Osteoblast (primary cell): ENCODE results near the gene PPP2CA. TPM values are rescaled to one million over a fixed set of nuclear protein-coding genes. Genes with fewer than 3 reads are reported as not detected.

Experiments used
- DNase-seq: peaks from one replicate; pipeline ENCODE4 v3.0.0; 2011; ENCODE audit warnings: low spot score, mixed read lengths; ENCODE audit not compliant: insufficient read length; ENCODE audit errors: missing footprints
- H2AFZ ChIP-seq: 2 replicates; pipeline ENCODE4 v1.6.0; 2011; ENCODE audit warnings: mild to moderate bottlenecking, low read length
- H3K27ac ChIP-seq: 2 replicates; pipeline ENCODE4 v1.5.1; 2011; ENCODE audit warnings: mild to moderate bottlenecking, low read depth, low read length, moderate library complexity
- H3K27me3 ChIP-seq: 2 replicates; pipeline ENCODE4 v1.6.0; 2012; ENCODE audit warnings: mild to moderate bottlenecking, control low read depth, inconsistent platforms, low read length, moderate library complexity; ENCODE audit not compliant: insufficient read depth
- H3K36me3 ChIP-seq: 2 replicates; pipeline ENCODE4 v1.5.1; 2011; ENCODE audit warnings: mild to moderate bottlenecking, low read length, control low read depth, moderate library complexity; ENCODE audit not compliant: insufficient read depth
- H3K4me1 ChIP-seq: 2 replicates; pipeline ENCODE4 v1.5.1; 2011; ENCODE audit warnings: mild to moderate bottlenecking, low read length, control low read depth, moderate library complexity; ENCODE audit not compliant: insufficient read depth
- H3K4me2 ChIP-seq: 2 replicates; pipeline ENCODE4 v1.6.0; 2011; ENCODE audit warnings: mild to moderate bottlenecking, low read length; ENCODE audit not compliant: insufficient read depth
- H3K4me3 ChIP-seq: fragments of 200-600 bp; sonication (generic); 3 replicates; pipeline ENCODE4 v1.5.1; 2012; ENCODE audit warnings: mild to moderate bottlenecking, low read length, inconsistent platforms; ENCODE audit not compliant: insufficient read depth
- H3K79me2 ChIP-seq: 2 replicates; pipeline ENCODE4 v1.6.0; 2012; ENCODE audit warnings: mild to moderate bottlenecking, low read length, control low read depth, inconsistent platforms; ENCODE audit not compliant: insufficient read depth
- H3K9me3 ChIP-seq: 2 replicates; pipeline ENCODE4 v1.5.1; 2011; ENCODE audit warnings: low read depth, low read length, control low read depth
- H4K20me1 ChIP-seq: 2 replicates; pipeline ENCODE4 v1.6.0; 2012; ENCODE audit warnings: mild to moderate bottlenecking, low read length, control low read depth; ENCODE audit not compliant: insufficient read depth
- total RNA-seq: library from RNA; depleted of rRNA; stranded (reverse); fragments of >200 nt; gene quantifications from 2 replicates; pipeline ENCODE4 v1.2.3, GENCODE V29; 2012
- TF ChIP-seq, protein P1 (sequence below): IDR thresholded peaks from 2 replicates; pipeline ENCODE4 v1.5.1; 2011; ENCODE audit warnings: mild to moderate bottlenecking, low read depth, low read length, moderate library complexity; ENCODE audit errors: extremely low read depth

PPP2CA gene
- total RNA-seq, 1 donor = 55.4 TPM

DNA sequence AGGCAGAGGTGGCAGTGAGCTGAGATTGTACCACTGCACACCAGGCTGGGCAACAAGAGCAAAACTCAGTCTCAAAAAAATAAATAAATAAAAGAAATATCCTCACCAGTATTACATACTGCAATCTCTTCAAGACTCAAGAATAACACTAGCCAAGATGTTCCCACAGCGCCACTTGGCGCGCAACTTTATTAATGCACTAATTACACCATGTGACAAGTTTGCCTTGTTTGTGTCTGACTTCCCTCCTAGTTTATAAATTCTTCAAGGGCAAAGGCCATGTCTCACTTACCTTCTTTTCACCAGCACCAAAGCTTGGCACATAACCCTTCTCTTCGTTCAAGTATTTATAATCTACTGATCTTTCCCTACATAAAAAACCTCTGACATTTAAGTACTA, 53.9 kb downstream of the PPP2CA start:
- no peaks in the 10 kb centered on the region for H3K9me3 ChIP-seq
- H3K4me1 ChIP-seq = peaks cover 18% of the 10 kb centered on the region
- TF ChIP-seq, protein P1, sequence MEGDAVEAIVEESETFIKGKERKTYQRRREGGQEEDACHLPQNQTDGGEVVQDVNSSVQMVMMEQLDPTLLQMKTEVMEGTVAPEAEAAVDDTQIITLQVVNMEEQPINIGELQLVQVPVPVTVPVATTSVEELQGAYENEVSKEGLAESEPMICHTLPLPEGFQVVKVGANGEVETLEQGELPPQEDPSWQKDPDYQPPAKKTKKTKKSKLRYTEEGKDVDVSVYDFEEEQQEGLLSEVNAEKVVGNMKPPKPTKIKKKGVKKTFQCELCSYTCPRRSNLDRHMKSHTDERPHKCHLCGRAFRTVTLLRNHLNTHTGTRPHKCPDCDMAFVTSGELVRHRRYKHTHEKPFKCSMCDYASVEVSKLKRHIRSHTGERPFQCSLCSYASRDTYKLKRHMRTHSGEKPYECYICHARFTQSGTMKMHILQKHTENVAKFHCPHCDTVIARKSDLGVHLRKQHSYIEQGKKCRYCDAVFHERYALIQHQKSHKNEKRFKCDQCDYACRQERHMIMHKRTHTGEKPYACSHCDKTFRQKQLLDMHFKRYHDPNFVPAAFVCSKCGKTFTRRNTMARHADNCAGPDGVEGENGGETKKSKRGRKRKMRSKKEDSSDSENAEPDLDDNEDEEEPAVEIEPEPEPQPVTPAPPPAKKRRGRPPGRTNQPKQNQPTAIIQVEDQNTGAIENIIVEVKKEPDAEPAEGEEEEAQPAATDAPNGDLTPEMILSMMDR = no peak
- H3K4me3 ChIP-seq = no peak overlapping the region
- DNase-seq = no peak
- peaks cover 62% of the 10 kb centered on the region for H3K36me3 ChIP-seq
- peak overlapping the region; percentile 33 for H3K27ac ChIP-seq
- no peak overlapping the region for H3K4me2 ChIP-seq
- peaks cover 93% of the 10 kb centered on the region for H3K79me2 ChIP-seq
- H3K27me3 ChIP-seq = no peaks in the 10 kb centered on the region
- peaks cover 78% of the 10 kb centered on the region for H4K20me1 ChIP-seq
- no peak overlapping the region for H2AFZ ChIP-seq

DNA sequence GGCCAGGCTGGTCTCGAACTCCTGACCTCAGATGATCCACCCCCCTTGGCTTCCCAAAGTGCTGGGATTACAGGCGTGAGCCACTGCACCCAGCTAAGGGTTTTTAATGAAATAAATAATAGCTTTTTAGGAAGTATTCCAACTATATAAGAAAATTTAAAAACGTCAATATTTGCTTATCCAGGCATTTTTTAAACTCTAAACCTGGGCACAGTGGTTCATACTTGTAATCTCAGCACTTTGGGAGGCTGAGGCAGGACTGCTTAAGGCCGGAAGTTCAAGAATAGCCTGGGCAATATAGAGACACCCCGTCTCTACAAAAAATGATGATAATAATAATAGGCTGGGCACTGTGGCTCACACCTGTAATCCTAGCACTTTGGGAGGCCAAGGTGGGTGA, 63.3 kb downstream of the PPP2CA start:
- Histone ChIP-seq H3K27me3 (no peaks in the 10 kb centered on the region), H3K9me3 (peaks cover 2% of the 10 kb centered on the region), H4K20me1 (peaks cover 25% of the 10 kb centered on the region), H3K4me3 (no peak overlapping the region), H3K4me2 (no peak overlapping the region), H3K4me1 (no peaks in the 10 kb centered on the region), H3K27ac (no peak overlapping the region), H3K36me3 (peaks cover 89% of the 10 kb centered on the region), H2AFZ (no peak overlapping the region), H3K79me2 (peaks cover 70% of the 10 kb centered on the region)
- TF ChIP-seq, protein P1 = no peak
- DNase-seq = no peak

DNA sequence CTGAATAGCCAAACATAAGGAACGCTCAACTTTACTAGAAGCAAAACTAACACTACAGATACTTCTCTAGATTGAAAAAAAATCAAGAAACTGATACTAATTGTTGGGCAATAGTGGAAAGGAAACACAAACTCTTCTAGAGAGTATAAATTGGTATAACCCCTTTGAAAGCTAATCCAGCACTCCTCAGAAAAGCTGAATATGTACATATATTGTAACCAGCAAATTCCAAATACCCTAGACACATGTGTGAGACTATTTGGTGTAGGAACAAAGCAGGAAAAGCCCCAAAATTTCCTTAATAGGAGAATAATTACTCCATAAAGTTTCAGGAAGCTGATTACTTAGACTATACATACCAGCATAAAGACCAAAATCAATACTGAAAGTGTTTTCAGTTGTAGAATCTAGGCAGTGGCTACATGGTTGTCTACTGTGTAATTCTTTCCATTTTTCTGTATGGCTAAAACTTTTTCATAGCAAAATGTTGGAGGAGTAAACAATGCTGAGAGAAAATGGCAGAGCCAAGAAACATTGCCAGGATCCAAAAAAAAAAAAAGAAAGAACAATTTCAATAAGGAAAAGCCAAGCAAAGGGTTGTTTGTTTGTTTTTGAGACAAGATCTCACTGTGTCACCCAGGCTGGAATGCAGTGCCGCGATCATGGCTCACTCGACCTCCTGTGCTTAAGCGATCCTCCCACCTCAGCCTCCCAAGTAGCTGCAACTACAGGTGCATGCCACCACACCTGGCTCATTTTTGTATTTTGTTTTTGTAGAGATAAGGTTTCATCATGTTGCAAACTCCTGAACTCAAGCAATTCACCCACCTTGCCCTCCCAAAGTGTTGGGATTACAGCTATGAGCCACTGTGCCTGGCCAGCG, 64.1 kb downstream of the PPP2CA start:
- no peak overlapping the region for H3K4me3 ChIP-seq
- H3K4me2 ChIP-seq = no peak overlapping the region
- H3K4me1 ChIP-seq = no peaks in the 10 kb centered on the region
- TF ChIP-seq, protein P1 = no peak
- no peak for DNase-seq
- H3K9me3 ChIP-seq = peaks cover 2% of the 10 kb centered on the region
- no peaks in the 10 kb centered on the region for H3K27me3 ChIP-seq
- no peak overlapping the region for H2AFZ ChIP-seq
- peaks cover 20% of the 10 kb centered on the region for H4K20me1 ChIP-seq
- no peak overlapping the region for H3K27ac ChIP-seq
- H3K36me3 ChIP-seq = peaks cover 89% of the 10 kb centered on the region
- peaks cover 63% of the 10 kb centered on the region for H3K79me2 ChIP-seq

DNA sequence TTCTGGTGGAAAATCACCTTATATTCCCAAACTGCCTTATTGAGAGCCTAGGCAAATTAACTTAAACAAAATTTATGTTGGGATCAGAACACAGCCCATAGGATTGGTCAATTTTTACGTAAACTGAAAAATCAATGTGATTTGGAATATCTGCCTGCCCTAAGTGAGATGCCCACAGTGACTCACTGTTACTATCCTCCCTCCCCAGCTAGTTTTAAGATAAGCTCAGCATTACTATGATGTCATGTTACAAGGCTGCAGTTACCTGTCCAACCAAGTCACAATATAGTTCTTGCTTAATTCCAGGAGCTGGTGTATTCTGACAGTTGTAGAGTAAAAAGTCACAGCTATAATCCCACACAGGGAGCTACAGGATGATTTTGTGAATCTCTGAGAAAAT, 72.2 kb downstream of the PPP2CA start:
- Histone ChIP-seq H3K27me3 (no peaks in the 10 kb centered on the region), H3K9me3 (no peaks in the 10 kb centered on the region), H2AFZ (no peak overlapping the region), H4K20me1 (peaks cover 30% of the 10 kb centered on the region), H3K79me2 (peaks cover 75% of the 10 kb centered on the region), H3K4me2 (no peak overlapping the region), H3K4me1 (peaks cover 5% of the 10 kb centered on the region), H3K4me3 (no peak overlapping the region), H3K36me3 (peaks cover 87% of the 10 kb centered on the region), H3K27ac (no peak overlapping the region)
- DNase-seq = no peak
- TF ChIP-seq, protein P1 = no peak
